ENCODE data around the gene SLMAP.

- no peak for TF ChIP-seq CTCF (IDR thresholded peaks at IDR 0.05)
- no peak for TF ChIP-seq POLR2AphosphoS5 (IDR thresholded peaks at IDR 0.05)
Observed at GRCh38 chr3:57816471-57817095, 60.5 kb downstream of the SLMAP start.

Measured in breast epithelium (tissue), 3 donors.